HepG2 (cell line): ENCODE data around the gene MATK. TPM values are rescaled to one million over a fixed set of nuclear protein-coding genes. Genes with fewer than 3 reads are reported as not detected.

ENCODE experiments used
- HDAC1 ChIP-seq: sonication (generic); formaldehyde crosslinking; IDR thresholded peaks from 2 replicates; pipeline ENCODE4 v1.5.1; 2020; ENCODE audit warnings: mild to moderate bottlenecking, missing genetic modification reagents
- KDM2A ChIP-seq: sonication (generic); formaldehyde crosslinking; IDR thresholded peaks from 2 replicates; pipeline ENCODE4 v1.4.0; 2020; ENCODE audit warnings: low read depth, missing genetic modification reagents, borderline replicate concordance
- ZNF383 ChIP-seq: sonication (generic); formaldehyde crosslinking; IDR thresholded peaks from 2 replicates; pipeline ENCODE4 v1.4.0; 2020; ENCODE audit warnings: missing genetic modification reagents, mild to moderate bottlenecking, borderline replicate concordance
- ZSCAN29 ChIP-seq: sonication (generic); formaldehyde crosslinking; conservative IDR thresholded peaks from 2 replicates; pipeline ENCODE4 v1.4.0; 2020; ENCODE audit warnings: mild to moderate bottlenecking, missing genetic modification reagents
- polyA plus RNA-seq, 8 experiments: library from polyadenylated mRNA; depleted of rRNA in 3 of 8; stranded (reverse) in 7 of 8; unstranded in 1 of 8; fragments of >200 nt; fragmentation: Illumina TruSeq in 4 of 8; extraction: Trizol in 4 of 8; gene quantifications; 2 replicates each; pipeline versions ENCODE4 v1.2.1 to v1.2.3, GENCODE V29; 2011 to 2016; ENCODE audit warnings: low read depth in 4 of 8, missing spikeins in 1 of 8, mixed read lengths in 1 of 8; ENCODE audit not compliant: insufficient read depth in 1 of 8
- total RNA-seq, 5 experiments: library from RNA; depleted of rRNA; stranded (reverse); fragments of >200 nt; fragmentation: Illumina TruSeq; extraction: Trizol; gene quantifications; 2 replicates each; pipeline ENCODE4 v1.2.3, GENCODE V29; 2016; ENCODE audit warnings: low read depth in 1 of 5
- TF ChIP-seq, protein P1 (sequence below): sonication (generic); formaldehyde crosslinking; IDR thresholded peaks from 2 replicates; pipeline ENCODE4 v1.4.0; 2020; ENCODE audit warnings: missing genetic modification reagents
- TF ChIP-seq, protein P2 (sequence below): IDR thresholded peaks from 2 replicates; pipeline ENCODE4 v1.6.1; 2016; ENCODE audit warnings: low read depth, missing genetic modification reagents, missing compliant biosample characterization

The MATK gene
- total and polyA plus RNA-seq, 2 of the 13 experiments (the other 11 are each of a cell fraction or from before 2014, with no cell fraction given) = 0.09 TPM; not detected in 1

DNA sequence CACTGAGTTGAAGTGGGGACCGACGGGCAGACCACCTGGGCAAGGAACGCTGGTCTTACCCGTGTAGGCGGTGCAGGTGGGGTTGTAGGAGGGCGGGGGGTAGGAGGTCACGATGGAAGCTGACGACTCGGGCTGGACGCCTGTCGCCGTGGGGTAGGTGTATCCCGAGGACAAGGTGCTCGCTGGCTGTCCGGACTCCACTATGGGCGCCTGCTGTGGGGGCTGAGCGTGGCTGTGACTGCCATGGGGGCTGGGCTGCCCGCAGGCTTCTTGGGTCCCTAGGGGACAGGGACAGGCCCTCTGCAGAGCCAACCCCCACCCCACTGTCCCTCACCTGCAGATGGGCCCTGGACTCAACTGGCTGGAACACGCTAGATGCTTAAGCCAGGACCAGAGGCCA is 45.4 kb upstream of the MATK start (continued):
- TF ChIP-seq, protein P1, sequence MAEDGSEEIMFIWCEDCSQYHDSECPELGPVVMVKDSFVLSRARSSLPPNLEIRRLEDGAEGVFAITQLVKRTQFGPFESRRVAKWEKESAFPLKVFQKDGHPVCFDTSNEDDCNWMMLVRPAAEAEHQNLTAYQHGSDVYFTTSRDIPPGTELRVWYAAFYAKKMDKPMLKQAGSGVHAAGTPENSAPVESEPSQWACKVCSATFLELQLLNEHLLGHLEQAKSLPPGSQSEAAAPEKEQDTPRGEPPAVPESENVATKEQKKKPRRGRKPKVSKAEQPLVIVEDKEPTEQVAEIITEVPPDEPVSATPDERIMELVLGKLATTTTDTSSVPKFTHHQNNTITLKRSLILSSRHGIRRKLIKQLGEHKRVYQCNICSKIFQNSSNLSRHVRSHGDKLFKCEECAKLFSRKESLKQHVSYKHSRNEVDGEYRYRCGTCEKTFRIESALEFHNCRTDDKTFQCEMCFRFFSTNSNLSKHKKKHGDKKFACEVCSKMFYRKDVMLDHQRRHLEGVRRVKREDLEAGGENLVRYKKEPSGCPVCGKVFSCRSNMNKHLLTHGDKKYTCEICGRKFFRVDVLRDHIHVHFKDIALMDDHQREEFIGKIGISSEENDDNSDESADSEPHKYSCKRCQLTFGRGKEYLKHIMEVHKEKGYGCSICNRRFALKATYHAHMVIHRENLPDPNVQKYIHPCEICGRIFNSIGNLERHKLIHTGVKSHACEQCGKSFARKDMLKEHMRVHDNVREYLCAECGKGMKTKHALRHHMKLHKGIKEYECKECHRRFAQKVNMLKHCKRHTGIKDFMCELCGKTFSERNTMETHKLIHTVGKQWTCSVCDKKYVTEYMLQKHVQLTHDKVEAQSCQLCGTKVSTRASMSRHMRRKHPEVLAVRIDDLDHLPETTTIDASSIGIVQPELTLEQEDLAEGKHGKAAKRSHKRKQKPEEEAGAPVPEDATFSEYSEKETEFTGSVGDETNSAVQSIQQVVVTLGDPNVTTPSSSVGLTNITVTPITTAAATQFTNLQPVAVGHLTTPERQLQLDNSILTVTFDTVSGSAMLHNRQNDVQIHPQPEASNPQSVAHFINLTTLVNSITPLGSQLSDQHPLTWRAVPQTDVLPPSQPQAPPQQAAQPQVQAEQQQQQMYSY (CRISPR knock-in tag) = no peak
- TF ChIP-seq ZSCAN29 (no peak), KDM2A (CRISPR knock-in tag) (no peak), HDAC1 (no peak), ZNF383 (CRISPR knock-in tag) (no peak)
- TF ChIP-seq, protein P2, sequence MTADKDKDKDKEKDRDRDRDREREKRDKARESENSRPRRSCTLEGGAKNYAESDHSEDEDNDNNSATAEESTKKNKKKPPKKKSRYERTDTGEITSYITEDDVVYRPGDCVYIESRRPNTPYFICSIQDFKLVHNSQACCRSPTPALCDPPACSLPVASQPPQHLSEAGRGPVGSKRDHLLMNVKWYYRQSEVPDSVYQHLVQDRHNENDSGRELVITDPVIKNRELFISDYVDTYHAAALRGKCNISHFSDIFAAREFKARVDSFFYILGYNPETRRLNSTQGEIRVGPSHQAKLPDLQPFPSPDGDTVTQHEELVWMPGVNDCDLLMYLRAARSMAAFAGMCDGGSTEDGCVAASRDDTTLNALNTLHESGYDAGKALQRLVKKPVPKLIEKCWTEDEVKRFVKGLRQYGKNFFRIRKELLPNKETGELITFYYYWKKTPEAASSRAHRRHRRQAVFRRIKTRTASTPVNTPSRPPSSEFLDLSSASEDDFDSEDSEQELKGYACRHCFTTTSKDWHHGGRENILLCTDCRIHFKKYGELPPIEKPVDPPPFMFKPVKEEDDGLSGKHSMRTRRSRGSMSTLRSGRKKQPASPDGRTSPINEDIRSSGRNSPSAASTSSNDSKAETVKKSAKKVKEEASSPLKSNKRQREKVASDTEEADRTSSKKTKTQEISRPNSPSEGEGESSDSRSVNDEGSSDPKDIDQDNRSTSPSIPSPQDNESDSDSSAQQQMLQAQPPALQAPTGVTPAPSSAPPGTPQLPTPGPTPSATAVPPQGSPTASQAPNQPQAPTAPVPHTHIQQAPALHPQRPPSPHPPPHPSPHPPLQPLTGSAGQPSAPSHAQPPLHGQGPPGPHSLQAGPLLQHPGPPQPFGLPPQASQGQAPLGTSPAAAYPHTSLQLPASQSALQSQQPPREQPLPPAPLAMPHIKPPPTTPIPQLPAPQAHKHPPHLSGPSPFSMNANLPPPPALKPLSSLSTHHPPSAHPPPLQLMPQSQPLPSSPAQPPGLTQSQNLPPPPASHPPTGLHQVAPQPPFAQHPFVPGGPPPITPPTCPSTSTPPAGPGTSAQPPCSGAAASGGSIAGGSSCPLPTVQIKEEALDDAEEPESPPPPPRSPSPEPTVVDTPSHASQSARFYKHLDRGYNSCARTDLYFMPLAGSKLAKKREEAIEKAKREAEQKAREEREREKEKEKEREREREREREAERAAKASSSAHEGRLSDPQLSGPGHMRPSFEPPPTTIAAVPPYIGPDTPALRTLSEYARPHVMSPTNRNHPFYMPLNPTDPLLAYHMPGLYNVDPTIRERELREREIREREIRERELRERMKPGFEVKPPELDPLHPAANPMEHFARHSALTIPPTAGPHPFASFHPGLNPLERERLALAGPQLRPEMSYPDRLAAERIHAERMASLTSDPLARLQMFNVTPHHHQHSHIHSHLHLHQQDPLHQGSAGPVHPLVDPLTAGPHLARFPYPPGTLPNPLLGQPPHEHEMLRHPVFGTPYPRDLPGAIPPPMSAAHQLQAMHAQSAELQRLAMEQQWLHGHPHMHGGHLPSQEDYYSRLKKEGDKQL (CRISPR knock-in tag) = no peak
